GM23248 (cell line): ENCODE results near the gene ACAP1.

Source experiments
- EZH2 ChIP-seq: fragments of 200-600 bp; sonication (generic); IDR thresholded peaks from 2 replicates; pipeline ENCODE4 v1.6.1; 2018; ENCODE audit warnings: antibody characterized with exemption, mild to moderate bottlenecking; ENCODE audit not compliant: insufficient read depth, poor library complexity, severe bottlenecking
- EZH2phosphoT487 ChIP-seq: fragments of 200-600 bp; sonication (generic); IDR thresholded peaks from 2 replicates; pipeline ENCODE4 v1.6.1; 2018; ENCODE audit warnings: antibody characterized with exemption, moderate library complexity, mild to moderate bottlenecking, low read depth; ENCODE audit not compliant: insufficient read depth

DNA sequence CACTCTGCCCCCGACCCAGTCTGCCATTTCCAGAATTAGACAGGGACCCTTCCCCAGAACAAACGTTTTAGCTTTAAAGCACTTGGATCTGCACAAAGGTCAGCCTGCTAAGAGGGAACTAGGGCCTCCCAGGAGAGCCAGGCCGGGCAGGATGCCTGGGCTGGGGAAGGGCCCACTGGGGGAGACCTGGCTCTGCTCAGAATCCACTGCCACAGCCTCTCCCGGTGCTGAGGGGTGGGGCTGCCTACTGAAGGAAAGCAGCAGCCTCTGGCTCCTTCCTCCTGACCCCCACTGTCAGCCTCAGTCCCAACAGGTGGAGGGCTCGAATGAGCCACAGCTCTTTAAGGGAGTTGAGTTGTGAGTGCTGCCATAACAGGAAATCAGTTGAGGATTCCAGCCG lies 43.6 kb upstream of the ACAP1 start:
- TF ChIP-seq EZH2 (no peak), EZH2phosphoT487 (no peak)
